Measurements from ENCODE around the gene HOXD12. TPM values are rescaled to one million over a fixed set of nuclear protein-coding genes. Genes with fewer than 3 reads are reported as not detected.
A peak's percentile ranks its signal among the peaks of the same experiment; 100 is the strongest.

Gene HOXD12
- total RNA-seq, 1 donor from 2014 or later, result not detected

DNA sequence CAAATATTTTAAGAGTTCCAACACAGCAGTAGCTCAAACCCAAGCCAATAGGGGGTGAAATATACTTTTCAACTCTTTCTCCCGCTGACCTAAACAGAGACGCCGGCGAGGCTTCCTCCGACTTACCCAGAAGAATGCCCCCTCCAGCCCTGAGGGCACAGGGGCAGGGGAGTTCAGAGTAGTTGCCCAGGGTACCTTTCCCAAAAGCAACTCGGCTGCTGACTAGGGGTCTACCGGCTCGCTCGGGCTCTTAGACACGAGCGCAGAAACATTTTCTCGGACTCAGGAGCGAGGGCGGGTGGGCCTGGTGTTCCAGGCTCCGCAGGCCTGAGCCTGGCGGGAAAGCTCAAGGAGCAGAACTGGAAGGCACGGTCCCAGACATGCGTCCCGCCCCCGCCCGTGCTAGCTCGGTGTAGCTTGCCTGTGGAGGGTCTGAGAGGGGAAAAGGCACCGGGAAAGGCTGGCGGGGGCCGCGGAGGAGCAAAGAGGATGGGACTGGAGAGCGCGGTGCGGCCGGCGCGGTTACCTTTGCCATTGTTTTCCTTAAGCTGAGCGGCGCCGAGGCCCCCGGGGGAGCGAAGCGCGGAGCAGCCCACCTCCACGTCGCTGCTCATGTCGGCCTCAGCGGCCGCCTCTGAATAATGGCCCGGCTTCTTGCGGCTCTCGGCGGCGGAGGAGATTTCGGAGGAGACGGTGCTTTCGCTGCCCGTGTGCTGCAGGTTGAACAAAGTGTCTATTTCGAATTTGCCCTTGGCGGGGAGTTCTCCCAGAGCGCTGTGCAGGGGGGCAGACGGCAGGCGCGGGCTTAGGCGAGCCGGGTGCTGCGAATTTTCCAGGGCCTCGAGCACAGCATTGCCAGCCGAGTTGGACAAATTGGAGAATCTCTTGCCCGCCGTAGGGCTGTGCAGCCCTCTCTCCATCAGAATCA lies 16.5 kb upstream of the HOXD12 start:
- Histone ChIP-seq H3K4me3 (ENCODE audit: low read depth, low read length) (no peak overlapping the region), H3K36me3 (ENCODE audit: control insufficient read depth, insufficient read depth, low read length) (no peaks in the 10 kb centered on the region), H3K27me3 (ENCODE audit: control insufficient read depth, insufficient read depth, low read length) (peaks cover 88% of the 10 kb centered on the region)
- no peak for FAIRE-seq
- no peak for DNase-seq (ENCODE audit: low read depth)
- TF ChIP-seq, protein P1, sequence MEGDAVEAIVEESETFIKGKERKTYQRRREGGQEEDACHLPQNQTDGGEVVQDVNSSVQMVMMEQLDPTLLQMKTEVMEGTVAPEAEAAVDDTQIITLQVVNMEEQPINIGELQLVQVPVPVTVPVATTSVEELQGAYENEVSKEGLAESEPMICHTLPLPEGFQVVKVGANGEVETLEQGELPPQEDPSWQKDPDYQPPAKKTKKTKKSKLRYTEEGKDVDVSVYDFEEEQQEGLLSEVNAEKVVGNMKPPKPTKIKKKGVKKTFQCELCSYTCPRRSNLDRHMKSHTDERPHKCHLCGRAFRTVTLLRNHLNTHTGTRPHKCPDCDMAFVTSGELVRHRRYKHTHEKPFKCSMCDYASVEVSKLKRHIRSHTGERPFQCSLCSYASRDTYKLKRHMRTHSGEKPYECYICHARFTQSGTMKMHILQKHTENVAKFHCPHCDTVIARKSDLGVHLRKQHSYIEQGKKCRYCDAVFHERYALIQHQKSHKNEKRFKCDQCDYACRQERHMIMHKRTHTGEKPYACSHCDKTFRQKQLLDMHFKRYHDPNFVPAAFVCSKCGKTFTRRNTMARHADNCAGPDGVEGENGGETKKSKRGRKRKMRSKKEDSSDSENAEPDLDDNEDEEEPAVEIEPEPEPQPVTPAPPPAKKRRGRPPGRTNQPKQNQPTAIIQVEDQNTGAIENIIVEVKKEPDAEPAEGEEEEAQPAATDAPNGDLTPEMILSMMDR (IDR thresholded peaks at IDR 0.05; ENCODE audit: insufficient read depth, low read length, severe bottlenecking), result no peak

DNA sequence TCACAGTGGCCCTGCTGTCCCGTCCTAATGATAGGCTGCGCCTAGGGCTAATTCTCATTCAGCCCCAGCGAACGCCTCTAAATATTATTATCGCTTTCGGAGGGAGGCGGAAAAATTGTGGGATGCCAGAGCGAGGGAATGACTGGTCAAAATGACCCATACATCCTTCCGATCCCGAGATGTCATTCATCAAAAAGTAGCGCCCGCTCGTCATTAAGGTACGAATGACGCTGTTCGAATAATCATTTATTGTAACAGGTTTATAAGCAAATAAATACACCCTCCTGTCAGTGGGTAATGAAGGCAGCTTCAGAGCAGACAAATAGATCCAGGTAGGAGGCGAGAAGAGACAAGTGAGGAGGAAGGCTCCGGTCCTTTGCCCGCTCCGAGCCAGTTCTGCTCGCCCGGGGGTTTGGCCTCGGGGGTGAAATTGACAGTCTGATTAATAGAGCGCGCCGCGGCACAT lies 15.8 kb upstream of the HOXD12 start, which contains the start of gene EVX2:
Gene EVX2 (minus strand): TSS at position 167 of the 466 bp plus-strand sequence. CDS start 186 bp downstream, outside the sequence.
- TF ChIP-seq, protein P1 (IDR thresholded peaks at IDR 0.05; ENCODE audit: insufficient read depth, low read length, severe bottlenecking), result no peak
- Histone ChIP-seq H3K36me3 (ENCODE audit: control insufficient read depth, insufficient read depth, low read length) (no peaks in the 10 kb centered on the region), H3K4me3 (ENCODE audit: low read depth, low read length) (no peak within 1 kb of the TSS), H3K27me3 (ENCODE audit: control insufficient read depth, insufficient read depth, low read length) (peaks cover 88% of the 10 kb centered on the region)
- no peak for FAIRE-seq
- DNase-seq (ENCODE audit: low read depth), result no peak

DNA sequence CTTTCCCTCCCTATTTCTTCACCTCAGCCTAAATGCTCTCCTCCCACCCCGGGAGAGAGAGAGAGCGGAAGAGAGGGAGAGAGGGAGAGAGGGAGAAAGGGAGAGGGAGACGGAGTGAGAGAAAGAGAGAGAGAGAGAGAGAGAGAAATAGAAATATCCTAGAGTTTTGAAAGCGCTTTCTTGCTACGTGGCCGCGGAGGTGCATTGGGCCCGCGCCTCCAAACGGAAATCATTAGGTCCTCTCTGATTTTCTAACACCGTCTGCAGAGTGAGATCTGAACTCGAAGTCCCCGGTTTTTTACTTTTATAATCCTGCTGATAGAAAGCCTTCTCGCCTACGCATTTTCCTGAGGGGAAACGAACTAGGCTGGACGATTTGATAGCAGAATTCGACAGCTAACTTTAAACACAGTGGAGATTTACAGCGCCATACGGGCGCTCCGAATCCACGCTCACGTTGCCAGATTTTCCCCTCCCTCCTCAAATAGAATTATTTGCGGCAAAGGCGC lies 14.9 kb upstream of the HOXD12 start:
- DNase-seq (ENCODE audit: low read depth) (no peak), FAIRE-seq (no peak)
- H3K27me3 ChIP-seq (ENCODE audit: control insufficient read depth, insufficient read depth, low read length), result peaks cover 87% of the 10 kb centered on the region
- H3K4me3 ChIP-seq (ENCODE audit: low read depth, low read length), result no peak overlapping the region
- H3K36me3 ChIP-seq (ENCODE audit: control insufficient read depth, insufficient read depth, low read length), result no peaks in the 10 kb centered on the region
- TF ChIP-seq, protein P1 (IDR thresholded peaks at IDR 0.05; ENCODE audit: insufficient read depth, low read length, severe bottlenecking), result no peak

DNA sequence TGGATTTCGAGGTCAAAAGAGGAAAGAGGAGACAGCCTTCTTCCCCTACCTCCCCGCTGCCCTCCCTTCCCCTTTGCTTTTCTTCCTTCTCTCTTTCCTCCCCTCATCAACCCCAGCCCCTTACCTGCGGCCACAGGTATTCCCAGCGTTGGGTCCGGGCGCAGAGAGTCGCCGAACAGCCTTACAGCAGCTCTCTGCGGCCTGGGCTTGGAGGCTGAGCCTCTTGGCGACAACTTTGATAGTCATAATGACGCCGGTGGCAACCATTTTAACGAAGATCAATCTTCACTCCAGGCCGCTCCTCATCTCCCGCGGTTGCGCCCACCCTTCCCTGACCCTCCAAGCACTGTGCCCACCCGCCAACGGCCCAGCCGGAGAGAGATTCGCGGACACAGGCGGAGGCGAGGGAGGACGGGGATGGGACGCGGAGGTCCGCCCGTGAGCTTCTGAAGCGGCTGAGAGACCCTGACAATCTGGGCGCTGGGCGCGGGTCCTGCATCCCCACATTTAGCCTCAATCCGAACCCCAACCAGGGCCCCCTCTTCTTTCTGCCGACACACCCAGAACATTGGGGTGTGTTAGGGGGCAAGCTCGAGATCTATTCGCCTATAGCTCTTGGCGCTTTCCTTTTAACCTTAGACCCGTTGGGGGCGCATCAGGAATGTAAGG lies 14.3 kb upstream of the HOXD12 start:
- no peaks in the 10 kb centered on the region for H3K36me3 ChIP-seq (ENCODE audit: control insufficient read depth, insufficient read depth, low read length)
- H3K4me3 ChIP-seq (ENCODE audit: low read depth, low read length), result no peak overlapping the region
- DNase-seq (ENCODE audit: low read depth) (no peak), FAIRE-seq (no peak)
- TF ChIP-seq, protein P1 (IDR thresholded peaks at IDR 0.05; ENCODE audit: insufficient read depth, low read length, severe bottlenecking), result no peak
- peaks cover 91% of the 10 kb centered on the region for H3K27me3 ChIP-seq (ENCODE audit: control insufficient read depth, insufficient read depth, low read length)

DNA sequence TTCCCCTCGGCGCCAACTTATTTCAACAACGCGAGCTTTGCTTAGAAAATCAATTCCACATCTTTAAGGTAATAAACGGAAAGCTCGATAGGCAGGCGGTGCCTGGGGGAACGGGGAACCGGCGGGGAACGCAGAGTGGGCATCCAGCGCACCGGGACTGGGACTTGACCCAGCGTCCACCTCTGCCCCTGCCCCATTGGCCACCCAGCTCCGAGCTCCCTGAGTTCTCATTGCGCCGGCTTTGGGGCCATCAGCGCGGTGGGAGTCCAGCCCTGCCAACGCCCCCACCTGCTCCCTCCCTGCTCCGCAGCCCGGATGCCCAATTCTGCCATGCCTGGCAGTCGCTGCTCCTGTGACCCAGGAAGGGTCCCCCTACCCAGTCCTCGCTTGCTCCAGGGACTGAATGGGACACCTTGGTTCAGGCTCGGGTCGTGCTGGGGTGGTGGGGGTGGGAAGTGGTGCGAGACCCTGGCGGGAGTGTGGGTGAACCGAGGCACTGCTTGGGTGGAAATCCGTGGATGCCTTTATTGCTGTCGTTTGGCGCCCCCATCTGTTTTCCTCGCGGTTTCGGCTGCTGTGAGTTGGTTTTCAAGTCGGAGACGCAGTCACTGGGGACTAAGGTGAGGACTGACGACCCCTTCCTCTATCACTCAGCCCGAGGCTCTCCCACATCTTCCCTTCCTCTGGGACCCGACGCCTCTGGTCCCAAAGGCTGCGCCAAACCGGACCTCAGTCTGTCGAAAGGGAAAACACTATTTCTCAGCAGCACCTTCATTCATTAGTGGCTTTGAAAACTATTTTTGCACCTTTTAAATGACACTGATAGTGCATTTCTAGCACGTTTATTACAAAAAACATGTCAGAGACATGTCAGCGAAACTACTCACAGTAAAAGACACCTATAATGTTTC lies 13.5 kb upstream of the HOXD12 start:
- DNase-seq (ENCODE audit: low read depth), result no peak

More for the DNA sequence above, 13.5 kb upstream of the HOXD12 start:
- H3K4me3 ChIP-seq (ENCODE audit: low read depth, low read length), result no peak overlapping the region
- no peaks in the 10 kb centered on the region for H3K36me3 ChIP-seq (ENCODE audit: control insufficient read depth, insufficient read depth, low read length)
- peaks cover 88% of the 10 kb centered on the region for H3K27me3 ChIP-seq (ENCODE audit: control insufficient read depth, insufficient read depth, low read length)
- TF ChIP-seq, protein P1 (IDR thresholded peaks at IDR 0.05; ENCODE audit: insufficient read depth, low read length, severe bottlenecking), result peak; percentile 61
- no peak for FAIRE-seq
